ENCODE data around the gene KIF20B.
"Not testable (repeated sequence)": the region's sequence is repeated elsewhere in the genome, so short reads cannot be mapped to it uniquely, and the experiment has no call there.

KIF20B gene

DNA sequence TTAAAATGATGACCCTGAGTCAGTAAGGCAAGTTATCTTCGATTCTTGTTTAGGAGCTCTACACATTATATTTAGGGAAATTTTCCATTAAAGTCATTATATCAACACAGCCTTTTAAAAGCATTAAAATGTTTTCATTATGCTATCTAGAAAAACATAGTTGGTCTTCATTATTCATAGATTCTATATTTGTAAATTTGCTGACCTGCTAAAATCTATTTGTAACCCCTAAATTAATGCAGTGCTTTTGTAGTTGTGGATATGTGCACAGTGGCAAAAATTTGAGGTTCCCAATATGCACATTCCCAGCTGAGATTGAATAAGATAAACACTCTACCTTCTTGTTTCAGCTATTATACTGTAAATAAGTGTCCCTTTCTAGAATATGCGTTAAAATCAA is 81.1 kb downstream of the KIF20B start:
- no peak for DNase-seq

DNA sequence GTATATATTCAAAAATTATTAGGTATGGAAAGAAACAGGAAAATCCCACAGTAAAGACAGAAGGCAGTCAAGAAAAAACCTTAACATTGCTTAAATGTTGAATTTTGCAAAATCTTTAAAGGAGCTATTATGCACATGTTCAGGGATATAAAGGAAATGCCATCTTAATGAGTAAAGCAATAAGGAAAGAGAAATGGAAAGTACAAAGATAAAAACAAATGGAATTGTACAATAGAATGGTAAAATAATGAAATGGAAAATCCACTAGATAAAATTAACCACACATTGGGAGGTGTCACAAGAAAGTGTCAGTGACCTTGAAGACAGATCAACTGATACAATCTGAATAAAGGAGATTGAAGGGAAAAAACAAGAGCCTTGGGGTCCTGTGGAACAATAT is 82.0 kb downstream of the KIF20B start:
- DNase-seq: no peak

GRCh38 chr10:89785095-89785494 is 83.7 kb downstream of the KIF20B start:
- no peak for DNase-seq

- DNase-seq: no peak
Observed at GRCh38 chr10:89789188-89789877, 87.9 kb downstream of the KIF20B start.

DNA sequence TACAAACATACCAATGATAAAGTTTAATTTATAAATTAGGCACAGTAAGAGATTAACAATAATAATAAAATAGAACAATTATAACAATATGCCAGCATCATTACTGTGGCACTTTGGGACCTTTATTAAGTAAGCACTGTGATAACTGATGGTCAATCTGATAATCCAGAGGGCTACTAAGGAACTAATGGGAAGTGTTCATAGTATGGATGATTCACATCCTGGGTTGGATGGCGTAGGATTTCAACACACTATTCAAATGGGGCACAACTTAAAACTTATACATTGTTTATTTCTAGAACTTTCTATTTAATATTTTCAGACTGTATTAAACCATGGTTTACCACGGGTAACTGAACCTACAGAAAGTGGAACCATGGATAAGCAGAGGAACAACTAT is 90.8 kb downstream of the KIF20B start:
- DNase-seq: no peak

- peak; percentile 29 to 41 for DNase-seq
Observed at GRCh38 chr10:89793649-89794254, 92.4 kb downstream of the KIF20B start.

DNA sequence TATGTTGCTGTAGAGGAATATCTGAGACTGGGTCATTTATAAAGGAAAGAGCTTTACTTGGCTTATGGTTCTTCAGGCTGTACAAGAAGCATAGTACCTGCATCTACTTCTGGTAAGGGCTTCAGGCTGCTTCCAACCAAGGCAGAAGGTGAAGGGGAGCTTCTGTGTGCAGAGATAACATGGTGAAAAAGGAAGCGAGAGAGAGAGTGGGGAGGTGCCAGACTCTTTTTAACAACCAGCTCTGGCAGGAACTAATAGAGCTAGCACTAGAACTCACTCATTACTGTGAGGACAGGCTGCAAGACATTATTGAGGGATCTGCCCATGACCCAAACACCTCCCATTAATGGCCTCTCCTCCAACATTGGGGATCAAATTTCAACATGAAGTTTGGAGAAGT is 94.5 kb downstream of the KIF20B start:
- no peak for DNase-seq

DNA sequence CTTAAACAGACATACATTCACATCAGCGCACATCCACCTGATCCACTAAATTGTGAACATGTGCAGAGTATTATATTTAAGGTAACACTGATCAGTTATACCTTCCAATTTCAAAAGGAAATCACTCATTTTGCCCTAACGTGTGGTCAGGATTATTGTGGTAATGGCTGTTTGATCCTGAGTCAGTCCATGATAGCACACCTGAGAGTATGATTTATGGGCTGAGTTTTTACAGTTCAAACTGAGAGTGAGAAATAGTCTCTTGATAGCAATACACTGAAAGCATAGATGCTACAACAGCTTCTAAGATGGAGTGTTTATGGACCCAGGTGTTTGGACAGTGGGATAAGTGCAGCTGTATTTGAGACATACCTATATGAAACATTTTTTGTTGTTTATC is 96.7 kb downstream of the KIF20B start:
- no peak for DNase-seq

- no peak for DNase-seq
Observed at GRCh38 chr10:89799573-89799972, 98.2 kb downstream of the KIF20B start.

DNA sequence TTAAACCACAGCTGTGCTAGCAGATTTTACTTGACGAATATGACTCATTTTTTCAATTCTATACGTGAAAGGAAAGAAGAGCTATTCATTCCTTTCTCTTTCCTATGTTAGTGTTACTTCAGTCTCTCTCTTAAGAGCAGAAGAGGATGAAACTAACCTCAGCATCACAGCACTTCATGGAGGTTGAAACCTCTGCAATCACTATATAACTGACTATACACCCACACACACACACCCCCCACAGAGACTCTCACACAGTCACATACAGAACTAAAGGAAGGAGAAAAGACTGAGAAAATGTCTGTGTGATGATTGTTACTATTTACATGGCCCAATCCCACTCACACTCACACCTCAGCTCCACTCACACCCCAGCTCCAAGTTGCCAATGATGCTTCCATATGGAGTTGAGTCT is 104.2 kb downstream of the KIF20B start:
- no peak for DNase-seq

DNA sequence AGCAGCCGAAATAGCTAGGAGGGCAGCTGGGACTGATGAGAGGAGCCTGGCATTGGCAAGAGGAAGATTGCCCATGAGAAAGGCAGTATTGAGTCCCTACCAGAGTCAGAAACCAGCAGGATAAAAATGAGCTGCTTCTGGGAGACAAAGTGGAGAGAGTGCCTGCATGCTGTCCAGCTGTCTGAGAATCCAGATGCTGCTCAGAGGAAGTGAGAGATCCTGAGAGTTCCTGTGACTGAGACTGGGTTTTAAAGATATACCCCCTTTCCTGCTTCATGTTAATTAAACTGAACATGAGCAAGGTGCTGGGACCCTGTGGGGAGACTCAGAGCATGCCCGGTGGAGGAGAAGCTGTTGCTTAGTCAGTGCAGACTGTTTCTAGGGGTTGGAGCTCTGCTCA is 107.5 kb downstream of the KIF20B start:
- DNase-seq: no peak

DNA sequence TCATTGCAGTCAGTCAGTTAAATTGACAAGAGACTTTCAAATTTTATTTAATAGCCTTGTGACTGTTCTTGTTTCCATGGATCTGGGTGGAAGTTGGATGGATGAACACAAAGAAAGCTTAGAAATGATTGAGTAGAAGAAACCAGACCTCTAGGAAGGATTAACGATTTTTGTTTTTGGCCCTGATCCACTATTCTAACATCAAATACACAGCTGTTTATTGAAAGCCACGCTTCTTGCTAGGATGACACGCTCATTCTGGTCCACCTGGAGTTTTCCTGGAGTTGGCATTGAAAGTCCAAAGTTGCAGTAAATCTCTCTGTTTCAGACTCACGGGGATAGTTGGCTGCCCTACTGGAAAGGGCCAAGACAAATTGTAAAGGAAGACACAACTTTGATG is 108.4 kb downstream of the KIF20B start:
- DNase-seq: no peak

DNA sequence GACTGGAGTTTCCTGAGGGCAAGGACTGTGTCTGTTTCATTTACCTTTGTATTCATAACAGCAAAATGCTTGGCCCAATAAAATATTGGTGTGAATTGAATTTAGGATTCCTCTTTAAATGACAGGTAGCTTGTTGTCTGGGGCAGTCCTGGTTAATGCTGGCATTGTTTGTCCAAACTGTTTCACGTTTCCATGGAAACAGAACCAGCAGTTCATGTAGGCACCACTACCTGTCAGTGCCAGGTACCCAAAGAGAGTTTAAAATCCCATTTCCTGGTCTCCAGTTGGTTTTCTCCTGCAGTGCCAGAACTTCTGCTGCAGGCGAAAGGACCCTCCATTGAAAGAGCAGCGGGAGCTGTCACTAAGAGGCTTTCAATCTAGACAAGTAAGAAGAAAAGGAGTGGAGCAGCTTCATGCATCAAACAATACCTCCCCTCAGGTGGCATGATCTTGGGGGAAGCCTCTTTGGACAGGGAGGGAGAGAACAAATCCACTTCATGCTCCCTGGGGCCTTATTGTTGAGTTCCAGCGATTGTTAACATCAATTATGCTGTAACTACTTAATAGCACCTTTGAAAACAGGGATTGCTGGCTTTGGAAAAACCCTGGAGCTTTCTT is 109.6 kb downstream of the KIF20B start:
- DNase-seq: no peak

DNA sequence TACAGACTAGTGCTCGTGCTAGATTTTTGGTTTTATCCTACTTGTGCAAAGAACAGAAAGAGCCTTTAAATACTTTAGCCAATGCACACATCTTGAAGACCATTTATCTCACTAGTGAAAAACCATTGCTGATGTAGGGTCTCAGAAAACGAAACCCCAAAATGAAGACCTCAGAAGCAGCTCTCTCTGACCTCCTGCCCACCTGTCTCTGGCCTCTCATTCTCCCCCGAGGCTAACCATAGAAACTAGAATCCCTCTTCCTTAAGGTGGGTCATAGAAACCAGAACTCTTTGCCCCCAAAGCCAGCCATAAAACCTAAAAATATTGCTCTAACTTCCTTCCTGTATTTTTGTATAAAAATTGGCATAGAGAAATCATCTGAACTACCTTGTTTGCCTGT is 112.2 kb downstream of the KIF20B start:
- no peak for DNase-seq

- no peak for DNase-seq
Observed at GRCh38 chr10:89814278-89814677, 112.9 kb downstream of the KIF20B start.

DNA sequence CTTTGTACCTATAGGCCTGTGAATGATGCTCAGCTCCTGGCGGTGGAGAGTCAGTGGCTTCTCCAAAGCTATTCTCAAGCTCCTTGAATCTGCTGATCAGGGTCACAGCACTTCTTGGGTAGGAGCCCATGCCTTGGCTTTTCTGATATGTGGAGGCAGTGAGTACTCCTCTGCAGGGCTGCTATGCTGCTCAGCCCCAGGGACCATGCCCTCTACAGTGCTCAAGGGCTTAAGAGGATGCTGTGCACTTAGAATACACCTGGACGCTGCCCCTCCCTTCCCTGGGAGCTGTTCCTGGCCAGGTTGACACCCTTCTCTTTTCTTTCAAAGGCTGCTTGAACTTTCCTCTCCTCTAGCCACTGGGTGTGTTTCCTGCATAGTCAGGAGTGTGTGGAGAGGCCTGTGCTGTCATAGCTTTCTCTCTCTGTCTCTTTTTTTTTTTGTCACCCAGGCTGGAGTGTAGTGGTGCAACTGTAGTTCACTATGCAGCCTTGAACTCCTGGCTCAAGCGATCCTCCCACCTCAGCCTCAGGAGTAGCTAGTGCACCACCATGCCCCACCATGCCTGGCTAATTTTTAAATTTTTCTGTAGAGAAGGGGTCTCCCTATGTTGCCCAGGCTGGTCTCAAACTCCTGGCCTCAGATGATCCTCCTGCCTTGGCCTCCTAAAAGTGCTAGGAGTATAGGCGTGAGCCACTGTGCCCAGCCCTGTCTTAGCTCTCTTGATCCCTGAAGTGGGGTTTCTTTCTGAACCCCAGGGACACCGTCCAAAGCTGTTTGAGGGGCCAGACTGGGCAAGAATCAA is 113.9 kb downstream of the KIF20B start:
- DNase-seq: no peak

DNA sequence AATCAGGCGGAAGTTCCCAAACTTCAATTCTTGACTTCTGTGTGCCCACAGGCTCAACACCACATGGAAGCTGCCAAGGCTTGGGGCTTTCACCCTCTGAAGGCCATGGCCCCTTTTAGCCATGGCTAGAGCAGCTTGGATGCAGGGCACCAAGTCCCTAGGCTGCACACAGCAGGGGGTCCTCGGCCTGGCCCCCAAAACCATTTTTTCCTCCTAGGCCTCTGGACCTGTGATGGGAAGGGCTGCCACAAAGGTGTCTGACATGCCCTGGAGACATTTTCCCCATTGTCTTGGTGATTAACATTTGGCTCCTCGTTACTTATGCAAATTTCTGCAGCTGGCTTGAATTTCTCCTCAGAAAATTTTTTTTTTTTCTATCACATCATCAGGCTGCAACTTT is 117.6 kb downstream of the KIF20B start:
- DNase-seq: not testable (repeated sequence)
